Thyroid gland (tissue), 4 donors: ENCODE results near the gene KCNJ9. TPM values are rescaled to one million over a fixed set of nuclear protein-coding genes. Genes with fewer than 3 reads are reported as not detected.

Experiments used
- DNase-seq, 2 donors: peaks; one replicate each; pipeline ENCODE4 v3.0.0-alpha.2; 2019
- H3K27ac ChIP-seq, 3 donors: fragments of 200-600 bp; sonication (generic); 1 replicate in 2 of 3; 2 replicates in 1 of 3; pipeline ENCODE4 v1.5.1; 2016 to 2019; ENCODE audit warnings: mild to moderate bottlenecking in 1 of 3, moderate library complexity in 1 of 3
- H3K27me3 ChIP-seq: fragments of 200-600 bp; sonication (generic); one replicate; pipeline ENCODE4 v1.5.1; 2019
- H3K36me3 ChIP-seq, 2 donors: fragments of 200-600 bp; sonication (generic); one replicate each; pipeline ENCODE4 v1.5.1; 2016 to 2019
- H3K4me1 ChIP-seq, 2 donors: fragments of 200-600 bp; sonication (generic); one replicate each; pipeline ENCODE4 v1.5.1; 2017 to 2019
- H3K4me3 ChIP-seq, 3 donors: fragments of 200-600 bp; sonication (generic); replicated peaks in 1 of 3; 1 replicate in 2 of 3; 2 replicates in 1 of 3; pipeline ENCODE4 v1.5.1; 2016; ENCODE audit warnings: mild to moderate bottlenecking in 1 of 3
- H3K9me3 ChIP-seq: fragments of 200-600 bp; sonication (generic); one replicate; pipeline ENCODE4 v1.5.1; 2017
- POLR2A ChIP-seq, 2 donors: fragments of 450-650 bp; IDR thresholded peaks; one replicate each; pipeline ENCODE4 v1.6.1; 2017; ENCODE audit warnings: antibody characterized with exemption in 2 of 2, mild to moderate bottlenecking in 2 of 2, moderate library complexity in 1 of 2
- WGBS, 2 donors: methylation state at CpG; one replicate each; pipeline ENCODE4 v1.1.5; 2017; 5-methylcytosine and 5-hydroxymethylcytosine counted together
- intact Hi-C: fragments of 100-400 bp; cut with DNase I; formaldehyde crosslinking; loops from one replicate; pipeline ENCODE4 v1.15.1; 2023
- total RNA-seq, 4 donors: library from RNA; depleted of rRNA; stranded (reverse); fragments of >200 nt; gene quantifications; one replicate each; pipeline ENCODE4 v1.2.3, GENCODE V29; 2016
- TF ChIP-seq, protein P1 (sequence below), 6 experiments: fragments of 200-600 bp in 3 of 6; fragments of 450-650 bp in 3 of 6; sonication (generic) in 3 of 6; IDR thresholded peaks; one replicate each; pipeline ENCODE4 v1.5.1; 2016 to 2019; ENCODE audit warnings: antibody characterized with exemption in 6 of 6, mild to moderate bottlenecking in 2 of 6, inconsistent platforms in 1 of 6, moderate library complexity in 1 of 6

KCNJ9 gene
- total RNA-seq, 4 donors from 2014 or later = not detected

DNA sequence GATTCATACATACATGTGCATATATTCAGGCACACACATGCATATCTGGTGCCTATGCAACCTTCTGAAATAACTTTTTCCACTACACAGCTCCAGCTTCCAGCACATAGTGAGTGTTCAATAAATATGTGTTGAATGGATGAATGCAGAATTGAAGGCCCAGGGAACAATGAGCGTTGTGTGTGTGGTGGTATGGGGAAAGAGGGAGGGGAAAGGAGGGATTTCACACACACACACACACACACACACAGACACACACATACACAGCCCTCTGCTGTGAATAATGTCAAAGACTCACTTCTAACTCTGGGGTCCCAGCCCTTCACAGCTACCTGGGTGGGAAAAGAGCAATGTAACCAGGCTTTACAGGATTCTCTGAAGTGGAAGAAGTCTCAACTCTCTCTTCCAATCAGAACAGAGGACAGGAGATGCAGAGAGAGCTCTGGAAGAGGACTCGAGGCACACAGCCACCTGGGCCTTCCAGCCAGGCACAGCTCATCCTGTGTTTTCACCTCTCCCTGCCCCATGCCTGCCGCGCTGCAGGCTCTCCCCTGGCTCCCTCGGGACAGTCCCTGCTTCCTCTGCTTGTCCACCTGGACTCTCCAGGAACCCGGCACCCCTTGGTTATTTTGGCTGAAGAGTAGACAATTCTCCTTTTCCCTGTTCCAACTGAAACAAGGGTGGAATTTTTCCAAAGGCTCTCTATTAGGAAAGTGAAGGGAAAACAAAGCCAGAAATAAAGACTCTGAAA, 22.5 kb downstream of the KCNJ9 start:
- 32 to 46% methylated on average over 5 to 6 of the region's 6 CpGs for WGBS, 2 donors
- DNase-seq = peak; percentile 28 to 37

DNA sequence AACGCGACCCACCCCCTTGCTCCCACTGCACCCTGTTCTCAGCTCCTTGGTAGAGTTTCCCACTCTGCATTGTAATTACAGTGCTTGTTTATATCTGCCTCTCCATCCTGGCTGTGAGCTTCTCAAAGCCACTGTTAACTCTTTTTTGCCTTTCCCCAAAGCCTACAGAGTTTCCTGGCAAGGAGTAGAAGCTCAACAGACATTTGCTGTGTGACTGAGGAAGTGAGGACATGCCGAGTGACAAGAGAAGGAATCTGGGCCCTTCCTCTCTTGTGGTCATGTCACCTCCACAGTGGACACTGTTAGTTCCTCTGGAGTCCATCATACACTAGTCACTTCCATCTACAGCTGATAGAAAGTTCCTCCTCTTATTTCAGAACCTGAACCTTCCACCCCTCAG, 23.1 kb downstream of the KCNJ9 start:
- WGBS, 2 donors = 49 to 56% methylated on average over 3 of the region's 3 CpGs
- Histone ChIP-seq H3K4me3 (no peak overlapping the region), H3K27ac (no peak overlapping the region), H3K27me3 (no peaks in the 10 kb centered on the region), H3K9me3 (no peaks in the 10 kb centered on the region), H3K36me3 (no peaks in the 10 kb centered on the region), H3K4me1 (peaks cover 17 to 36% of the 10 kb centered on the region in 2 donors)
- intact Hi-C loops = loop anchor here (5.0 to 10.0 kb wide), 2 partner anchors 88 to 150 kb away; partner anchors contain the start of gene CASQ1
- no peak for DNase-seq
- no peak for TF ChIP-seq POLR2A (IDR thresholded peaks at IDR 0.05)

More for the DNA sequence above, 22.5 kb downstream of the KCNJ9 start:
- no peaks in the 10 kb centered on the region for H3K9me3 ChIP-seq
- H3K4me3 ChIP-seq = no peak overlapping the region
- intact Hi-C loops = loop anchor here (5.0 to 10.0 kb wide), 2 partner anchors 88 to 151 kb away; partner anchors contain the start of gene CASQ1
- no peak overlapping the region for H3K27ac ChIP-seq
- TF ChIP-seq, protein P1, sequence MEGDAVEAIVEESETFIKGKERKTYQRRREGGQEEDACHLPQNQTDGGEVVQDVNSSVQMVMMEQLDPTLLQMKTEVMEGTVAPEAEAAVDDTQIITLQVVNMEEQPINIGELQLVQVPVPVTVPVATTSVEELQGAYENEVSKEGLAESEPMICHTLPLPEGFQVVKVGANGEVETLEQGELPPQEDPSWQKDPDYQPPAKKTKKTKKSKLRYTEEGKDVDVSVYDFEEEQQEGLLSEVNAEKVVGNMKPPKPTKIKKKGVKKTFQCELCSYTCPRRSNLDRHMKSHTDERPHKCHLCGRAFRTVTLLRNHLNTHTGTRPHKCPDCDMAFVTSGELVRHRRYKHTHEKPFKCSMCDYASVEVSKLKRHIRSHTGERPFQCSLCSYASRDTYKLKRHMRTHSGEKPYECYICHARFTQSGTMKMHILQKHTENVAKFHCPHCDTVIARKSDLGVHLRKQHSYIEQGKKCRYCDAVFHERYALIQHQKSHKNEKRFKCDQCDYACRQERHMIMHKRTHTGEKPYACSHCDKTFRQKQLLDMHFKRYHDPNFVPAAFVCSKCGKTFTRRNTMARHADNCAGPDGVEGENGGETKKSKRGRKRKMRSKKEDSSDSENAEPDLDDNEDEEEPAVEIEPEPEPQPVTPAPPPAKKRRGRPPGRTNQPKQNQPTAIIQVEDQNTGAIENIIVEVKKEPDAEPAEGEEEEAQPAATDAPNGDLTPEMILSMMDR (IDR thresholded peaks at IDR 0.05) = no peak
- TF ChIP-seq POLR2A (IDR thresholded peaks at IDR 0.05) = no peak
- no peaks in the 10 kb centered on the region for H3K36me3 ChIP-seq
- peaks cover 21 to 40% of the 10 kb centered on the region in 2 donors for H3K4me1 ChIP-seq
- H3K27me3 ChIP-seq = no peaks in the 10 kb centered on the region

DNA sequence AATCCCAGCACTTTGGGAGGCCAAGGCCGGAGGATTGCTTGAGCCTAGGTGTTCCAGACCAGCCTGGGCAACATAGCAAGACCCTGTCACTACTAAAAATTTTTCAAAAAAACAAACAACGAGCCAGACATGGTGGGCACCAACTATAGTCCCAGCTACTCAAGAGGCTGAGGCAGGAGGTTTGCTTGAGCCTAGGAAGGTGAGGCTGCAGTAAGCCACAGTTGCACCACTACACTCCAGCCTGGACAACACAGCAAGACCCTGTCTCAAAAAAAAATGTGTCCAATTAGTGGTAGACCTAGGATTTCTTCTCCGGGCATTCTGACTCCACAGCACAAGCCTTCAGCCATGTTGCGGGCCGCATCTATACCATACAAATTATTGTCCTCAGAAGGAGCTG, 23.8 kb downstream of the KCNJ9 start:
- WGBS, 2 donors = 91 to 98% methylated on average over 5 of the region's 5 CpGs
- no peak for TF ChIP-seq POLR2A (IDR thresholded peaks at IDR 0.05)
- TF ChIP-seq, protein P1 (IDR thresholded peaks at IDR 0.05) = no peak
- intact Hi-C loops = loop anchor here (10.0 kb wide), 1 partner anchor 150 kb away; no protein-coding TSS in a partner anchor

DNA sequence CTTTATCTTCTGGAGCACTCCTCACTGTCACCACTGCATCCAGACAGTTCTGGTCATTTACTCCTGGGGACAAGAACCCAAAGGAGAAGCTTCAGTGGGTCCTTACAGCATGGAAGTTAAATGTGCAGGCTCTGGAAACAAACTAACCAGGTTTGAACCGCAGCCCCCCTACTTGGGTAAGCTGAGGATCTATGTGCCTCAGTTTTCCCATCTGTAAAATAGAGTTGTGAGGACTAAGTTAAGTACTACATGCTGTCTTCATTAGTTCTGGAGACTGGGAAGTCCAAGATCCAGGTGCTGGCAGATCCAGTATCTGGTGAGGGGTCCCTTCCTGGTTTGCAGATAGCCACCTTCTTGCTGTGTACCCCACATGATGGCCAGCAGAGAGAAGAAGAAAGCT, 26.2 kb downstream of the KCNJ9 start:
- Histone ChIP-seq H3K4me3 (no peak overlapping the region), H3K27me3 (no peaks in the 10 kb centered on the region), H3K36me3 (no peaks in the 10 kb centered on the region), H3K4me1 (peaks cover 4 to 13% of the 10 kb centered on the region in 2 donors), H3K9me3 (no peaks in the 10 kb centered on the region), H3K27ac (no peak overlapping the region)
- WGBS, 2 donors = 94 to 100% methylated on average over 1 of the region's 1 CpG
- TF ChIP-seq, protein P1 (IDR thresholded peaks at IDR 0.05) = no peak
- no peak for TF ChIP-seq POLR2A (IDR thresholded peaks at IDR 0.05)
- DNase-seq = no peak
- intact Hi-C loops = loop anchor here (10.0 kb wide), 1 partner anchor 147 kb away; no protein-coding TSS in a partner anchor

More for the DNA sequence above, 23.8 kb downstream of the KCNJ9 start:
- no peak overlapping the region for H3K4me3 ChIP-seq
- H3K27me3 ChIP-seq = no peaks in the 10 kb centered on the region
- H3K9me3 ChIP-seq = no peaks in the 10 kb centered on the region
- H3K4me1 ChIP-seq = peaks cover 15 to 33% of the 10 kb centered on the region in 2 donors
- H3K36me3 ChIP-seq = no peaks in the 10 kb centered on the region
- H3K27ac ChIP-seq = no peak overlapping the region
- DNase-seq = no peak

DNA sequence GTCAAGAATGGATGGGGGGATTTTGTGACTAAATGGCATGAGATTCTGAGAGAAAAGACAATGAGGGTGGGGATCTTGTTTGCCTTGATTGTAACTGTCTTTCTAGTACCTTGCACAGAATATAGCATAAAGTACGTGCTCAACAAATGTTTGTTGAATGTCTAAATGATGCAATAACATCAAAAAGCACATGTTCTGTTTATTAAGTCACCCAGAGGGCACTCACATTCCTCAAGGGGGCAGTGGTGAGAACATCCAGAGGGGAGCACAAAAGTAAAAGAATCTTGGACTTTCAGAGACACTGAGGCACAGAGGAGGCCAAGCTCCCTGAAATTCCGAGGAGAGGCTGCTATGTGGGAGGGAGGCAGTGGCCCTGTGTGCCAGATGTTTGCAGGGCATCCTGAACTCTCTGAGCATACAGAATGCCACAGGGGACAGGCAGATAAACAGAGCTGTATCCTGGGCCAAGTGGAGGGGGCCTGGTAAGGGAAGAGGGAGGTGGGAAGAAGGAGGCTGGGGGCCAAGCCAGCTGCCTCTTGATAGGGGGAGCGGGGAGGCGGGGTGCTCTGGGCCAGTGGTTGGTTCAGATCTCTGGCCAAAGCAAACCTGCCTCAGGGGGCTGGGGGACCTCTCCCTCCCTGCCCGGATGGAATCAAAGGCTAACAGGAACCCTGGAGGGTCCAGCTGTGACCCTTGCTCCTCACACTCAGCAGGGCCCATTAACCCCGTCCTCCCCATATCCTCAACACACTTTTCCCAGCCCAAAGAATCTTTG, 27.7 kb downstream of the KCNJ9 start:
- TF ChIP-seq, protein P1 (IDR thresholded peaks at IDR 0.05) = peak in 4 of 6 experiments; percentile 23 to 49 (median 31)
- no peak for TF ChIP-seq POLR2A (IDR thresholded peaks at IDR 0.05)
- Histone ChIP-seq H3K4me3 (no peak overlapping the region), H3K4me1 (peaks cover 0 to 5% of the 10 kb centered on the region in 2 donors), H3K27ac (no peak overlapping the region), H3K27me3 (no peaks in the 10 kb centered on the region), H3K9me3 (no peaks in the 10 kb centered on the region), H3K36me3 (no peaks in the 10 kb centered on the region)
- DNase-seq = peak; percentile 26 to 44
- intact Hi-C loops = loop anchor here (10.0 kb wide), 1 partner anchor 146 kb away; no protein-coding TSS in a partner anchor
- 43 to 48% methylated on average over 5 to 6 of the region's 6 CpGs for WGBS, 2 donors
